IPS-20b (cell line): ENCODE measurements around the gene SPATA46.

Experiments
- H3K27ac ChIP-seq: one replicate; pipeline ENCODE4 v1.5.1; 2013; ENCODE audit warnings: low read length
- H3K27me3 ChIP-seq: 2 replicates; pipeline ENCODE4 v1.6.1; 2013; ENCODE audit warnings: mild to moderate bottlenecking, low read length, inconsistent platforms; ENCODE audit not compliant: insufficient read depth
- H3K36me3 ChIP-seq: 2 replicates; pipeline ENCODE4 v1.6.1; 2013; ENCODE audit warnings: low read depth, mild to moderate bottlenecking, inconsistent platforms, low read length, moderate library complexity; ENCODE audit not compliant: insufficient read depth
- H3K4me1 ChIP-seq: 2 replicates; pipeline ENCODE4 v1.6.1; 2013; ENCODE audit warnings: mild to moderate bottlenecking, control low read depth, inconsistent platforms, low read length, moderate library complexity; ENCODE audit not compliant: insufficient read depth
- H3K4me3 ChIP-seq: 2 replicates; pipeline ENCODE4 v1.5.1; 2013; ENCODE audit warnings: mild to moderate bottlenecking, low read length, inconsistent platforms
- H3K9ac ChIP-seq: 2 replicates; pipeline ENCODE4 v1.6.1; 2013; ENCODE audit warnings: low read depth, mild to moderate bottlenecking, inconsistent platforms, low read length, moderate library complexity
- H3K9me3 ChIP-seq: 2 replicates; pipeline ENCODE4 v1.6.1; 2013; ENCODE audit warnings: mild to moderate bottlenecking, low read depth, low read length, inconsistent platforms; ENCODE audit not compliant: insufficient read depth

The SPATA46 gene

GRCh38 chr1:162343470-162343869 is 33.2 kb downstream of the SPATA46 start:
- H3K4me3 ChIP-seq, result no peak overlapping the region
- no peaks in the 10 kb centered on the region for H3K4me1 ChIP-seq
- H3K9ac ChIP-seq, result no peak overlapping the region
- no peaks in the 10 kb centered on the region for H3K27me3 ChIP-seq
- H3K9me3 ChIP-seq, result no peaks in the 10 kb centered on the region
- H3K27ac ChIP-seq, result no peak overlapping the region
- H3K36me3 ChIP-seq, result no peaks in the 10 kb centered on the region

GRCh38 chr1:162342452-162342983 is 34.1 kb downstream of the SPATA46 start:
- H3K9ac ChIP-seq, result no peak overlapping the region
- H3K9me3 ChIP-seq, result no peaks in the 10 kb centered on the region
- H3K4me1 ChIP-seq, result no peaks in the 10 kb centered on the region
- H3K27ac ChIP-seq, result no peak overlapping the region
- no peak overlapping the region for H3K4me3 ChIP-seq
- no peaks in the 10 kb centered on the region for H3K27me3 ChIP-seq
- no peaks in the 10 kb centered on the region for H3K36me3 ChIP-seq

- Histone ChIP-seq H3K9me3 (no peaks in the 10 kb centered on the region), H3K27ac (no peak overlapping the region), H3K4me3 (no peak overlapping the region), H3K9ac (no peak overlapping the region), H3K4me1 (peaks cover 7% of the 10 kb centered on the region; the same call in 1 of the 2 replicates), H3K27me3 (no peaks in the 10 kb centered on the region), H3K36me3 (no peaks in the 10 kb centered on the region)
Observed at GRCh38 chr1:162336621-162337285, 39.9 kb downstream of the SPATA46 start.

GRCh38 chr1:162335126-162335525 is 41.5 kb downstream of the SPATA46 start:
- Histone ChIP-seq H3K9me3 (no peaks in the 10 kb centered on the region), H3K27me3 (no peaks in the 10 kb centered on the region)

GRCh38 chr1:162333991-162334390 is 42.7 kb downstream of the SPATA46 start:
- Histone ChIP-seq H3K4me3 (no peak overlapping the region), H3K9me3 (no peaks in the 10 kb centered on the region), H3K27me3 (no peaks in the 10 kb centered on the region), H3K4me1 (peaks cover 7% of the 10 kb centered on the region; the same call in 1 of the 2 replicates), H3K27ac (no peak overlapping the region), H3K9ac (no peak overlapping the region), H3K36me3 (no peaks in the 10 kb centered on the region)

More at GRCh38 chr1:162335126-162335525, 41.5 kb downstream of the SPATA46 start:
- Histone ChIP-seq H3K36me3 (no peaks in the 10 kb centered on the region), H3K4me3 (no peak overlapping the region), H3K27ac (no peak overlapping the region), H3K4me1 (peaks cover 7% of the 10 kb centered on the region; the same call in 1 of the 2 replicates), H3K9ac (no peak overlapping the region)

- H3K27me3 ChIP-seq, result no peaks in the 10 kb centered on the region
- H3K4me3 ChIP-seq, result no peak overlapping the region
Observed at GRCh38 chr1:162329826-162330225, 46.8 kb downstream of the SPATA46 start.

GRCh38 chr1:162328512-162328911 is 48.1 kb downstream of the SPATA46 start:
- H3K9ac ChIP-seq, result no peak overlapping the region
- no peaks in the 10 kb centered on the region for H3K9me3 ChIP-seq
- H3K27ac ChIP-seq, result no peak overlapping the region
- H3K27me3 ChIP-seq, result no peaks in the 10 kb centered on the region
- no peaks in the 10 kb centered on the region for H3K36me3 ChIP-seq
- no peak overlapping the region for H3K4me3 ChIP-seq
- H3K4me1 ChIP-seq, result no peaks in the 10 kb centered on the region; the same call in 1 of the 2 replicates

More at GRCh38 chr1:162329826-162330225, 46.8 kb downstream of the SPATA46 start:
- Histone ChIP-seq H3K9ac (no peak overlapping the region), H3K27ac (no peak overlapping the region), H3K4me1 (peaks cover 7% of the 10 kb centered on the region; the same call in 1 of the 2 replicates), H3K36me3 (no peaks in the 10 kb centered on the region), H3K9me3 (no peaks in the 10 kb centered on the region)

GRCh38 chr1:162327788-162328165 is 48.9 kb downstream of the SPATA46 start:
- H3K4me3 ChIP-seq, result no peak overlapping the region
- no peak overlapping the region for H3K9ac ChIP-seq
- H3K36me3 ChIP-seq, result no peaks in the 10 kb centered on the region
- no peak overlapping the region for H3K27ac ChIP-seq
- H3K27me3 ChIP-seq, result no peaks in the 10 kb centered on the region
- no peaks in the 10 kb centered on the region for H3K4me1 ChIP-seq
- H3K9me3 ChIP-seq, result no peaks in the 10 kb centered on the region

GRCh38 chr1:162327144-162327787 is 49.4 kb downstream of the SPATA46 start:
- H3K9ac ChIP-seq, result no peak overlapping the region
- no peaks in the 10 kb centered on the region for H3K9me3 ChIP-seq
- H3K36me3 ChIP-seq, result no peaks in the 10 kb centered on the region
- no peak overlapping the region for H3K27ac ChIP-seq
- H3K4me1 ChIP-seq, result no peaks in the 10 kb centered on the region
- H3K27me3 ChIP-seq, result no peaks in the 10 kb centered on the region
- no peak overlapping the region for H3K4me3 ChIP-seq

GRCh38 chr1:162326559-162326958 is 50.1 kb downstream of the SPATA46 start:
- no peak overlapping the region for H3K4me3 ChIP-seq
- no peak overlapping the region for H3K9ac ChIP-seq
- no peaks in the 10 kb centered on the region for H3K4me1 ChIP-seq
- H3K9me3 ChIP-seq, result no peaks in the 10 kb centered on the region
- H3K27me3 ChIP-seq, result no peaks in the 10 kb centered on the region
- no peak overlapping the region for H3K27ac ChIP-seq
- no peaks in the 10 kb centered on the region for H3K36me3 ChIP-seq

- Histone ChIP-seq H3K27ac (no peak overlapping the region), H3K4me3 (no peak overlapping the region), H3K9ac (no peak overlapping the region), H3K27me3 (no peaks in the 10 kb centered on the region), H3K4me1 (no peaks in the 10 kb centered on the region), H3K9me3 (no peaks in the 10 kb centered on the region), H3K36me3 (no peaks in the 10 kb centered on the region)
Observed at GRCh38 chr1:162324396-162324795, 52.3 kb downstream of the SPATA46 start.
